Activated T-cell treated with anti-CD3 and anti-CD28 coated beads for 24 hours (primary cell): Measurements from ENCODE around the gene LRCH3.
"Not testable (repeated sequence)": the region's sequence is repeated elsewhere in the genome, so short reads cannot be mapped to it uniquely, and the experiment has no call there.

Source experiments
- DNase-seq: peaks from one replicate; pipeline ENCODE4 v3.0.0-alpha.2; 2020; ENCODE audit warnings: low read depth

Gene LRCH3

DNA sequence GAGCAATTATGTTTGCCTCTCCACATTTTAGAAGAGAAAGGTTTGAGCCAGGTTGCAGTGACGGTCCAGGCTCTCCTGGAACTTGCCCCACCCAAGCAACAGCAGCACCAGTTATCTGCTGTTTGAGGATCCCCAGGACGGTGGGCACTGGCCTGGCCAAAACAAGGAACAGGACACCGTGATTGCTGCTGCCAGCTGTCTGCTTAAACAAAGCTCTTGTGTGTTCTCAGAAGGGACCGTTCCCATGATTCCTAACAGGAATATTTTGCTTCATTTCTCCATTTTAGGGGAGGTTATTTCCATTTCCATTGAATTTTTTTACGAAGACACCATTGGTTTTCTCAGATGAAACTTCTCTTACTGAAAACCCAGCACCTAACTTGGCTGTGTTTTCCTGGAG lies 92.5 kb downstream of the LRCH3 start:
- DNase-seq = no peak

DNA sequence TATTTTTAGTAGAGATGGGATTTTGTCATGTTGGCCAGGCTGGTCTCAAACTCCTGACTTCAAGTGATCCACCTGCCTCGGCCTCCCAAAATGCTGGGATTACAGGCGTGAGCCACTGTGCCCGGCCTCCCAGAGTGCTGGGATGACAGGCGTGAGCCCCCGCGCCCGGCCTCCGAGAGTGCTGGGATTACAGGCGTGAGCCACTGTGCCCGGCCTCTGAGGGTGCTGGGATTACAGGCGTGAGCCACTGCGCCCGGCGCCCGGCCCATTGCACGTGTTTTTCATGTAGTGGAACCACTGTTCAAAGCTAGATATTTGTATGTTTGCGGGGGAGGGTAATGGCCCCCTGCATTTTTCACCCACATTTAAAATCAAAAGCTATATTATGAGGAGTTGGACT lies 93.3 kb downstream of the LRCH3 start:
- DNase-seq = not testable (repeated sequence)

DNA sequence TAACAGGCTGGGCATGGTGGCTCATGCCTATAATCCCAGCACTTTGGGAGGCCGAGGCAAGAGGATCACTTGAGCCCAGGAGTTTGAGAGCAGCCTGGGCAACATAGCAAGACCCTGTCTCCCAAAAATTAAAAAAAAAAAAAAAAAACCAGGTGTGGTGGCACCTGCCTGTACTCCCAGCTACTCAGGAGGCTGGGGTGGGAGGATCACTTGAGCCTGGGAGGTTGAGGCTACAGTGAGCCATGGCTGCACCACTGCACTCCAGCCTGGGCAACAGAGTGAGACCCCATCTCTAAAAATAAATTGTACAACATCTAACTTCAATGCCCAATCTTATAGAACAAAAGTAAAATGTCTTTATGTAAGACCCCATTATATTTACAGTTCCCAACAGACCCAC lies 95.0 kb downstream of the LRCH3 start:
- not testable (repeated sequence) for DNase-seq

DNA sequence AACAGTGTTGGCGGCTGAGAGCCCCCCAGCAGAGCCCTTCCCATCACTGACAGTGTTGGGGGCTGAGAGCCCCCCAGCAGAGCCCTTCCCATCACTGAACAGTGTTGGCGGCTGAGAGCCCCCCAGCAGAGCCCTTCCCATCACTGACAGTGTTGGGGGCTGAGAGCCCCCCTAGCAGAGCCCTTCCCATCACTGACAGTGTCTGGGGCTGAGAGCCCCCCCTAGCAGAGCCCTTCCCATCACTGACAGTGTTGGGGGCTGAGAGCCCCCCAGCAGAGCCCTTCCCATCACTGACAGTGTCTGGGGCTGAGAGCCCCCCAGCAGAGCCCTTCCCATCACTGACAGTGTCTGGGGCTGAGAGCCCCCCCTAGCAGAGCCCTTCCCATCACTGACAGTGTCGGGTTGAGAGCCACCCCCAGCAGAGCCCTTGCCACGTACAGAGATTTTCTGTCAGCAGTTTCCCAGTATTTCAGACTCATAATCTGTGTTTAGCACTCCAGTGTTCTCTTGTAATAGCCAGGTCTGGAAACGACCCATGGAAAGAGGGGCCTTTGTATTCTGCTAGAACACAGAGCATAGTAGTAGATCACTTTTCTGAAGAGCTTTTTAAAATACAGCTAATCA lies 96.5 kb downstream of the LRCH3 start:
- DNase-seq = not testable (repeated sequence)

DNA sequence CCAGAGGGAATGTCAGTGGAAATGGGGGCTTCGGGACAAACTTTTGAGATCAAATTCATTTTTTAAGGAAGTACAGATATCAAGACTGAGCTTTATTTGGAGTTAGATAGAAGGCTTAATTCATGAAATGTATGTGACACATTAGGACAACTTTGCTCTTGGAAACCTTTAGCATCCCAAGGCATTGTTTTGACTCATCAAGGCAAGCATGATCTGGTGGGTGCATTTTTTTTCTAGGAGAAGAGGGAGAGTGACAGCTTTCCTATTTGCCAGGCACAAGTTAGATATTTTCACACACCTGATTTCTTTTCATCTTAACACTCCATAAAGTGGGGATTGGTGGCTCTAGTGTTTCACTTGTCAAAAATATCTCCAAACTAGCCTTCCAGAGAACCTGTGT lies 97.5 kb downstream of the LRCH3 start:
- DNase-seq = no peak

DNA sequence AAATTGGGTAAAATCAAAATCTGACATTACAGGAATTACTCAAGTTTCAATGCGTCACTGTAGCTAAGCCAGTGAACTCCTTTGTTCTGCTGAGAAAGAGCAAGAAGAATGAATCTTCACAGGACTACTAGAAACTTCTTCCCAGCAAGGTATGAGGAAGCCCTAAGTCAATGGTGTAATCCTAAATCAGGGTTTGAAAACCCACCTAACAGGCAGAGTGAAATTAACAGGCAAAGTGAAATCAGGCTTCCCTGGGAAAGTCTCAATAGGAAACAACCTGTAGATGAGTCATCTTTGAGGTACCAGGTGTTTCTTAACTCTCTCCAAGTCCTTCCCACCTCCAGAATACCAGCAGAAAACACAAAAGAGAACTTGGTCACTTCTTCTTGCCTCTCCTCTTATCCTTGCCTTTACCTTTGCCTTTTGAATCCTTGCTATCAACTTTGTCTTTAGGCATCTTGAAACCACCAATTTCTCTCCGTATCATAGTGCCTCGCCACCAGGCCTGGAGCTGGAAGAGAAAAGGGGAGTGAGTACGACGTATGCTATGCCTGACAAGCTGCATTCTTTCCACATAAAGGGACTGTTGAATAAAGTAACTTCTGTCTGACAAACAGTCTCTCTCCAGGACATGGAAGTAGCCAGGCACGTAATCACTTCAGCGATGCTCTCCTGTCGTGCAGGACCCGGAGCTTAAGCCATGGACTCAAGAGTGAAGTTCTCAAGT lies 98.3 kb downstream of the LRCH3 start:
- no peak for DNase-seq

DNA sequence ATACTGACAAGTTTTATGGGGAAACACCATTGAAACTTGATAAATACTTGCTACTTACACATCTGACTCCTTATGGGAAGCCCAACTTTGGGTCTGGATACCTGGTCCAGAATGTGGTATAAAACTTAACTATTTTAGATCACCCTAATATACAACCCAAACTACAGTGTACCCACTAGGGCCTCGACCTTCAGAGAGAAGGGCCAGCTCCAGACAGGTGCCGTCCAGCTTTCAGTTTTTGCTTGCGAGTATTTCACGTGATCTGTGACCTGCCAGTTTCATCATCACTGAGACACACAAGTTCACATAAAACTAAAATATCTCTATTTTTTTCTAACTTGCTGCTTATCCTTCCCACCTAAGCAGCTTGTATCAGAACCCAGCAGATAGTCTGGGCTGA lies 99.6 kb downstream of the LRCH3 start:
- DNase-seq = no peak

DNA sequence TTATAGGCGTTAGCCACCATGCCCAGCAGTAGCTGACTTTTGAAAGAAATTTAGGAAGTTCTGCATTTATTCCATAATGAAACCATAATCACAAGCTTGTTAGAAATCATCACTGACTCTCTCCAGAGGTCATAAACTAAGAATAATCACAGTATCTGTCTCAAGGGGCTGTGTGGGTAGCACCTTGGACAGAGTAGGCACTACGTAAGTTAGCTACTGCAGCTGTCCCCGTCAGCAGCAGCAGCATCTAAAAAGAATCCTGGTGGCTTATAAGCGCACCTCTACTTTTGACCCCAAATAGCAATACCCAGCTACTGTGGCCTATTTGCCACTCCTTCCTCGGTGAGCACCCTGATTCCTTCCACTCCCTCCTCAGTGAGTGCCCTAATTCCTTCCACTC lies 101.1 kb downstream of the LRCH3 start:
- no peak for DNase-seq

DNA sequence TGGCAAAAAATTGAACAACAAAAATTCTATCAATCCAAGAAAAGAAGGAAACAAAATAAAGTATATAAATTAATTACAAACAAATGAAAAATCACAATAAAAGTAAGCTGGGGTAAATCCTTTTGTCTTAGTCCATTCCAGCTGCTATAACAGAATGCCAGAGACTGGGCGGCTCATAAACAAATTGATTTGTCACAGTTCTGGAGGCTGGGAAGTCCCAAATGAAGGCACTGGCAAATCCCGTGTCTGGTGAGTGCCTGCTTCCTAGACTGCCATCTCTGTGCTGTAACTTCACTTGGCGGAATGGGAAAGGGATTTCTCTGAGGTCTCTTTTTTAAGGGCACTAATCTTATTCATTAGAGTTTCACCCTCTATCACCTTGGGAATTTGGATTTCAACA lies 105.4 kb downstream of the LRCH3 start:
- no peak for DNase-seq

DNA sequence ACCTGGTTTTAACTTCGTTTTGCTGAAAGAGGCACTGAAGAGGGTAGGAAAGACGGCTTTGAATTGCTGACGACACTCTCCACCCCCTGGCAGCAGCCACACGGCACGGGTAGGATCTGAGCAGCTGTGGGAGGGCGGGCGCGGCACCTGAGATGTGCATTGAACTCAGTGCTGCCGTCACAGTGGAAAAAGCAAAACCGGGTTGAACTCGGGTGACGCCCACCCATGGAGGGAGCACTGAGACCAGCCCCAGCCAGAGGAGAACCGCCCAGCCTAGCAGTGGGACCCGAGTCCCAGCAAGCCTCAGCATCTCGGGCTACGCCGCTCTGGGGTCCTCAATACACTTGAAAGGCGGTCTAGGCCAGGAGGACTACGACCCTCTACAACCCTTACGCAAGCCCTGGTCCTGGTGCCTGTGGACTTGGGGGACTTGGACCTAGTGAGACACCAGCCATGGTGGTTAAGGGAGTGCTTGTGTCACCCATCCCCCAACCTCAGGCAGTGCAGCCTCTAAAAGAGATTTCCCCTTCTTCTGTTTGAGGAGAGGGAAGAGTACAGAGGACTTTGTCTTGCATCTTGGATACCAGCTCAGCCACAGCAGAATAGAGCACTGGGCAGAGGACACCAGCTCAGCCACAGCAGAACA lies 108.9 kb downstream of the LRCH3 start:
- no peak for DNase-seq

DNA sequence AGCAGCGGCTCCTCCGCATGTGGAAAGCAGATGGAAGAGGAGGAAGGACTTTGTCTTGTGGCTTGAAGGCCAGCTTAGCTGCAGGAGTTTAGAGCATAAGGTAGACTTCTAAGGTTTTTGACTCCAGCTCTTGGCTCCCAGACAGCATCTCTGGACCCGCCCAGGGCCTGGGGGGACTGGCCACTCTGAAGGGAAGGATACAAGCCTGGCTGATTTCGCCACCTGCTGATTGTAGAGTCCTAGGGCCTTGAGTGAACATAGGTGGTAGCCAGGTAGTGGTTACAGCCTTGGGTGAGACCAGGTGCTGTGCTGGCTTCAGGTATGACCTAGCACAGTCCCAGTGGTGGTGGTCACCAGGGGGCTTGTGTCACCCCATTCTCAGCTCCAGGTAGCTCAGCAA lies 110.6 kb downstream of the LRCH3 start:
- DNase-seq = no peak

DNA sequence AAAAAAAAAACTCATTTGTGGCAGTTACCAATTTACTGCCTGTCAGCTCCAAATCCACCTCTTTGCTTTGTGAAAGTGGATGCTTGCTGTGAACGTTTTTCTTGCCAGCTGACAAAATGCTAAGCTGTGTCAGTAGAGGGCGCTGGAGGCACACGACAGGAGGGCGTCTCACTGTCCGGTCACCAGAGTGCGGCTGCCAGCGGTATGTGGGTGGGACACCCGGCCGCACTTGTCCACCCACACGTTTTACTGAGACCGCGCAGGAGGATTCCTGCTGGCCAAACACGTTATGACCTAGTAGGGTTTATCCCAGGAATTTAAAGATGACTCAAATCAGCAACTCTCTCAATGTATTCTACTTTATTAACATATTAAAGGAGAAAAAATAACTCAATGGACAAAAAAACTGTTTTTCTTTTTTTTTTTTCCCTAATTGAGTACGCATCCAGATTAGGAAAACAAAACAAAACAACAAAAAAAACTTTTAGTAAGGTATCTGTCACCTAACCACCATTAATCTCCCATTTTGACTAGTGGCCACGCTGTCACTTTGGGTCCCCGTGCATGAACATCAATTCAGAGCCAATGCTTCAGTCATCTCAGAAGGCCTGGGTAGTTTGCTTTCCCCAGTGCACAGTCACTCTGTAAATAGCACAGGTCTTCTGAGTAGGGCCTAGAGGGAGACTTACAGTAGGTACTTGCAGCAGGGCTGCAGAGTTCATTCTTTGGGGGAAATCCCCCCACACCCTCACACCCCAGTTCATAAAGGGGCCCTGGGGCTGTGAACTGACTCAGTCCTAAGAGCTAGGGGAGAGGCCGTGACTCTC lies 115.2 kb downstream of the LRCH3 start:
- peak; percentile 74 for DNase-seq

DNA sequence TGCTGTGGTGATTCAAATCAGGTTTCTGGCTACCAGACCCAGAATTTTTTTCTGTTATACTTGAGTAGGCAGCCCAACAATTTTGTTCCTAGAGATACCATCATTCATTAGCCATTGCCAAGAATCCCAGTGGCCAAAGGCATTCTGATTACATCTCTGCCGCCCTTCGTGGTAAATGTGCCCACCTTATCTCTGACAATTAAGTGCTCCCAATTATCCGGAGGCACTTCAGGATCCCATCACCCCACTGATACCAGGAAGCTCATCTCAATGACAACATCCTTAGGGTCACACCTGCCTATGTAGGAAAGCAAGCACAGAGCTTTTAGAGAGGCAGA lies 115.8 kb downstream of the LRCH3 start:
- DNase-seq = no peak

DNA sequence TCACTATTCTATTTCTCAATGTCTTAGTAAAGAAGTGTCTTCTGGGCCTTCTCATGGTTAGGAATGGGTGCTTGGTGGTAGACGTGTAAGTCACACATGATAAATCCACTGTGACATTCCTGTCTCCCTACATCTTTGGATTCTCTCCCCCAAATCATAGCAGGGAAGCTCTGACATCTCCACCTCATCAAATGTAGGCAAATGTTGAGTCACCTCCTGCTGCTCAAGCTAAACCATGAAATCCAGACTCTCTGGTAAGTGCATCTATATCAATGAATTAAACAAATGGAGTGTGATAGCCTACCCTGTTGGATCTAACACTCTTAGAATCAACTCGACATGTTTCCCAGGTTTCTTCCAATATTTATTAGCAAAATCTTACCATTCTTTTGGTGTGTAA lies 116.1 kb downstream of the LRCH3 start:
- no peak for DNase-seq

DNA sequence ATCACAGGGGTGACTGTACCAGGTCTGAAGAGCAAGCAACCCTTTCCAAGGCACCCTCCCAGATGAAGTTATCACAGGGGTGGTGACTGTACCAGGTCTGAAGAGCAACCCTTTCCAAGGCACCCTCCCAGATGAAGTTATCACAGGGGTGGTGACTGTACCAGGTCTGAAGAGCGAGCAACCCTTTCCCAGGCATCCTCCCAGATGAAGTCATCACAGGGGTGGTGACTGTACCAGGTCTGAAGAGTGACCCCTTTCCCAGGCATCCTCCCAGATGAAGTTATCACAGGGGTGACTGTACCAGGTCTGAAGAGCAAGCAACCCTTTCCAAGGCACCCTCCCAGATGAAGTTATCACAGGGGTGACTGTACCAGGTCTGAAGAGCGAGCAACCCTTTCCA lies 117.5 kb downstream of the LRCH3 start:
- not testable (repeated sequence) for DNase-seq

DNA sequence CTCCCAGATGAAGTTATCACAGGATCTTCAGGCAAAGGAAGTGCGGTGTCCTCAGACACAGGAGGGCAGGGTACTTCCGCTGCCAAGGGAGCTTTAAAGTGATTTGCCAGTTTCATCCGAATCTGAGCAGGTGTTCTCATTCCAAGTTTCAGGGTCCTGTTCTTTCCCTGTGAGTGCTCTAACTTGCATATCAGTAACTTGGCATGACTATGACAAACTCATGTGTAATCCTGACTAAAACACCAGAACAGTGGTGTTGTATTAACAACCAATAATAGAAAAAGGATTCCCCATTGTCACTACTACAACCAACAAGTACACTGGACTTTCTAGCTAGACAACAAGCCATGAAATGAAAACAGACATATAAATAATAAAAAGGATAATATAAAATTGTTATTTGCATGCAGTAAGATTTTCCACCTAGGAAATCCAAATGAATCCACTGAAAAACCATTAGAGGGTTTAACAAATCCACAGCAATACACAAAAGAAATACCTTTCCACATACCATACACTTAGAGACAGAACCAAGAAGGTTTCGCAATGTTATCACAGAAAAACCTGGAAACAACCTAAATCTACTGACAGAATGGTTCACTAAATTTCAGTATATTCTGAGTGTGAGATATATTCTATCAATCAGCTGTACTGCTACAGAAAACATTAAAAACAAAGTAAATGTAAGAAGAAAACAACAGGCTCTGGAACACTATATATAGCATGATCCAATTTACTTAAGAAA lies 118.1 kb downstream of the LRCH3 start:
- no peak for DNase-seq

DNA sequence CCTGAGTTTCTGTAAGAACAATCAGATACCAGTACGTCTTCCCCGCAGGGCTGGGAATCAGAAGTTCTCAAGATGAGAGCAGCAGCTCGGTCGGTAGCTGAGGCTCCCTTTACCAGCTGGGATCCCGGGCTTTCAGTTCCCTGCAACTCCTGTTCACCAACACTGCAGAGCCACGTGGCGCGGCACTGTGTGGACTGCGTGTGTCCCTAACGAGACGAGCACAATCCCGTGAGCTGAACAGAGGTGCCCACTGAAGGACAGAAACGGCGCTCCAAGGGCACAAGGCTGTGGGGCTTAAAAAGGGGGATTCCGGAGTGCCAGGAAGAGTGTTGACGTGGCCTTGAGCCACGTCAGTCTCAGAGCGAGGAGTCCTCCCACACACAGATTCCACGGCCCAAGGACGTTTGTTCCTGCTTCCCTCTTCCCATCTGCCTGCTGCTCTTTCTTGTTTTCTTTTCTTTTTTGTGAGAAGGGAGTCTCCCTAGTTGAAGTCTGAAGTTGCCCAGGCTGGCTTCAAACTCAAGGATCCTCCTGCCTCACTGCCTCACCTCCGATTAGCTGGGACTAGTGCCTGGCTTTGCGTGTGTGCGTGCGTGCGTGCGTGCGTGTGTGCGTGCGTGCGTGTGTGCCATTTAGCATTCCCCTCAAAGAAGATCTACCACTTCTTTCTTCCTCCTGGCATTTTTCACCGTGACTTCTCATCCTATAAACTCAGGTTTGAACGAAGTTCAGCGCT lies 121.9 kb downstream of the LRCH3 start:
- DNase-seq = no peak

DNA sequence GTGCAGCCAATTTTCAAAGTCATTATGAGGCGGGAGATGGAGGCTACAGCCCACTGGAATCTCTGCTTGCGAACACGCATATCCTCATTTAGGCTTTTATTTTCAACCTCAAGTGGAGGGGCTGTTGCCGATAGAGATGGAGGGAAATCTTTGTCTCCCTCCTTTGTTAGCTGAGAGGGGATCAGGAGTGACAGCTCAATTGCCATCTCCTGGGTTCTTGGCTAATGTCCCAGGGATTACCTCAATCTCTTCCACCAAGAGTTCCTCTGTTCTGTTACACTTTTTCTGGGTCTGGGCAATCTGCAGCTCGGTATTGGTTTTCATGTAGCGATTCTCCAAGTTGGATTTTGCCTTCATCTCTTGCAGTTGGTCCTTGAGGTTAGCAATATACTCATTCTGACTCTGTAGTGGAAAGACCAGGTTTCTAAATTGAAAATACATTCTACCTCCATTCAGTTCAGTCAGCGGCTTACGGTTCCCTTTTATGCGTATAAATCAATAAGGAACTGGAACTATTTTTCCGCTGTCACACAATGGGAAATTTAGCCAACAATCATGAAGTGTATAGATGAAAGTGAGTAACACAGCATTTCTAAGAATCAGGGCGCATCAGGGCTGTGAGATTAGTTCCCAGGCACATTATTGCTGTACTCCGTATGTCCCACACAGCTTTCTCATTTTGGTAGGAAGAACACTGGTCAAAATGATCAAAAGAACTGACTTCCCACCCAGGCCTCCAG lies 122.8 kb downstream of the LRCH3 start:
- no peak for DNase-seq

DNA sequence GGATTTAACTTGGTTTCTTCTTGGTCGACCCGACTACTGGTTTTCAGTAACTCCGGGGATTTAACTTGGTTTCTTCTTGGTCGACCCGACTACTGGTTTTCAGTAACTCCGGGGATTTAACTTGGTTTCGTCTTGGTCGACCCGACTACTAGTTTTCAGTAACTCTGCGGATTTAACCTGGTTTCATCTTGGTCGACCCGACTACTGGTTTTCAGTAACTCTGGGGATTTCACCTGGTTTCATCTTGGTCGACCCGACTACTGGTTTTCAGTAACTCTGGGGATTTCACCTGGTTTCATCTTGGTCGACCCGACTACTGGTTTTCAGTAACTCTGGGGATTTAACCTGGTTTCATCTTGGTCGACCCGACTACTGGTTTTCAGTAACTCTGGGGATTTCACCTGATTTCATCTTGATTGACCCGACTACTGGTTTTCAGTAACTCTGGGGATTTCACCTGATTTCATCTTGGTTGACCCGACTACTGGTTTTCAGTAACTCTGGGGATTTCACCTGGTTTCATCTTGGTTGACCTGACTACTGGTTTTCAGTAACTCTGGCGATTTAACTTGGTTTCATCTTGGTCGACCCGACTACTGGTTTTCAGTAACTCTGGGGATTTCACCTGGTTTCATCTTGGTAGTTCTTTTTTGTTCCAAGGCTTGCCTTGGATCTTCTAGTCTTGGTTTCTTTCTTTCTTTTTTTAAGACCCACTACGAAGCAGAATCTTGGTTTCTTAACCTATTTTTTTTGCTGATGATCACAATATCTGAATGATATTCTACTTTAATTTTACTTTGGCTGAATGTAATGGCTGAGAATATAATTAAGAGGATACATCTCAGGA lies 130.6 kb downstream of the LRCH3 start:
- not testable (repeated sequence) for DNase-seq

DNA sequence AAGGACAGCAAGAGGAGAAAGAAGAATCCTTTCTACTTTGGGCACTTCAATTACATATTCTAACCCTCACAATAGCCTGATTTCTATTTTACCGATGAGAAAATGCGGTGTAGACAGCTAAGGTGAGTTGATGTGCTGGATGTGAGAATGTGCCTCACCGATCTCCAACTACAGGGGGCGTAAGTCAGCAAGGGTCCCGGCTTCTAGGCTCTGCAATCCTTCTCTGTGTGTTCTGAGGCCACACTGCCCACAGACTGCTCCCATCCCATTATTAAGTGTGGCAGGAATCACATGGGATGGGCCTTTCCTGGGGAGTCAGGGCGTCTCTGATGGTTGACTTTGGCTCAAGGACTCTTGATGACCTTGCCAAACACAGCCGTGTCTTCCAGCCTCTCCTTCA lies 135.4 kb downstream of the LRCH3 start:
- no peak for DNase-seq
